GM18868 (cell line): ENCODE measurements around the gene CHPT1.
"Not testable (repeated sequence)": the region's sequence is repeated elsewhere in the genome, so short reads cannot be mapped to it uniquely, and the experiment has no call there.

ENCODE experiments used
- ATAC-seq: cut with Tn5 transposase; IDR thresholded peaks from one replicate; pipeline ENCODE4 v1.9.1; 2021; ENCODE audit warnings: mild to moderate bottlenecking, moderate library complexity; ENCODE audit not compliant: unreplicated experiment

CHPT1 gene

GRCh38 chr12:101719566-101719965, 22.1 kb downstream of the CHPT1 start:
- ATAC-seq = no peak

- ATAC-seq = no peak
These were observed 22.7 kb downstream of the CHPT1 start for GRCh38 chr12:101720118-101720517.

- no peak for ATAC-seq
These were observed 25.0 kb downstream of the CHPT1 start for GRCh38 chr12:101722392-101722791.

GRCh38 chr12:101727098-101727497, 29.7 kb downstream of the CHPT1 start:
- no peak for ATAC-seq

- no peak for ATAC-seq
These were observed 32.4 kb downstream of the CHPT1 start for GRCh38 chr12:101729842-101730241.

GRCh38 chr12:101732318-101732717, 34.9 kb downstream of the CHPT1 start:
- no peak for ATAC-seq

- ATAC-seq = no peak
These were observed 35.7 kb downstream of the CHPT1 start for GRCh38 chr12:101733166-101733565.

- ATAC-seq = not testable (repeated sequence)
These were observed 37.0 kb downstream of the CHPT1 start for GRCh38 chr12:101734482-101734881.

- ATAC-seq = no peak
These were observed 40.0 kb downstream of the CHPT1 start for GRCh38 chr12:101737476-101737875.

- ATAC-seq = no peak
These were observed 41.7 kb downstream of the CHPT1 start, which contains the start of gene SYCP3 for GRCh38 chr12:101738920-101739665. SYCP3 (minus strand) TSS chr12:101739462; CDS start chr12:101737935, 1,527 bp downstream.

GRCh38 chr12:101740566-101740965, 43.1 kb downstream of the CHPT1 start:
- no peak for ATAC-seq

GRCh38 chr12:101740980-101741379, 43.5 kb downstream of the CHPT1 start:
- ATAC-seq = no peak

- ATAC-seq = no peak
These were observed 45.8 kb downstream of the CHPT1 start for GRCh38 chr12:101743242-101743641.

- ATAC-seq = peak; percentile 98
These were observed 46.5 kb downstream of the CHPT1 start for GRCh38 chr12:101743724-101744472.

- ATAC-seq = no peak
These were observed 48.0 kb downstream of the CHPT1 start for GRCh38 chr12:101745481-101745880.

GRCh38 chr12:101746196-101746595, 48.8 kb downstream of the CHPT1 start:
- ATAC-seq = no peak

GRCh38 chr12:101746661-101747060, 49.2 kb downstream of the CHPT1 start:
- no peak for ATAC-seq

GRCh38 chr12:101747697-101748096, 50.3 kb downstream of the CHPT1 start:
- ATAC-seq = no peak

GRCh38 chr12:101748907-101749306, 51.5 kb downstream of the CHPT1 start:
- ATAC-seq = no peak

- ATAC-seq = no peak
These were observed 52.2 kb downstream of the CHPT1 start for GRCh38 chr12:101749657-101750056.

GRCh38 chr12:101750152-101750551, 52.7 kb downstream of the CHPT1 start:
- ATAC-seq = no peak

GRCh38 chr12:101759396-101760047, 62.1 kb downstream of the CHPT1 start:
- ATAC-seq = peak; percentile 52
